B cell (primary cell): ENCODE data around the gene IGF1R. TPM values are rescaled to one million over a fixed set of nuclear protein-coding genes. Genes with fewer than 3 reads are reported as not detected.

Experiments used
- ATAC-seq: fragments of 200-7000 bp; cut with Tn5 transposase; one replicate; pipeline ENCODE4 v1.10.0; 2021; ENCODE audit warnings: low read depth, mild to moderate bottlenecking, moderate number of reproducible peaks, moderate library complexity
- CTCF ChIA-PET: fragments of 350-600 bp; sonication (Branson Sonifier 250); formaldehyde crosslinking; loops from one replicate; lab custom pipeline; 2021; ENCODE audit warnings: antibody characterized with exemption, inconsistent platforms; lab: Charles Lee
- POLR2A ChIA-PET: fragments of 350-600 bp; sonication (Branson Sonifier 250); formaldehyde crosslinking; loops from one replicate; lab custom pipeline; 2021; ENCODE audit warnings: antibody characterized with exemption; lab: Charles Lee
- DNase-seq: peaks from one replicate; pipeline ENCODE4 v3.0.0; 2013
- H2AFZ ChIP-seq: 2 replicates; pipeline ENCODE4 v1.6.1; 2012; ENCODE audit warnings: mild to moderate bottlenecking, low read depth, low read length; ENCODE audit not compliant: insufficient read depth, poor library complexity, severe bottlenecking
- H3K27ac ChIP-seq, 2 donors: 1 replicate in 1 of 2; 2 replicates in 1 of 2; pipeline ENCODE4 v1.5.1; 2012 to 2013; ENCODE audit warnings: low read length in 2 of 2, mild to moderate bottlenecking in 2 of 2, moderate library complexity in 1 of 2
- H3K27me3 ChIP-seq, 4 experiments: fragments of 200-600 bp in 1 of 4; sonication (generic) in 1 of 4; replicated peaks in 1 of 4; 1 replicate in 2 of 4; 2 replicates in 2 of 4; pipeline versions ENCODE4 v1.6.1 to v1.7.0; 2013 to 2016; ENCODE audit warnings: low read length in 3 of 4, mild to moderate bottlenecking in 2 of 4, mixed read lengths in 1 of 4, moderate library complexity in 1 of 4; ENCODE audit not compliant: insufficient read depth in 4 of 4, control insufficient read depth in 3 of 4; ENCODE audit errors: control extremely low read depth in 1 of 4
- H3K36me3 ChIP-seq, 2 experiments: replicated peaks in 1 of 2; 1 replicate in 1 of 2; 2 replicates in 1 of 2; pipeline versions ENCODE4 v1.6.1 to v1.7.1; 2013; ENCODE audit warnings: low read length in 1 of 2; ENCODE audit not compliant: insufficient read depth in 2 of 2, control insufficient read depth in 1 of 2; ENCODE audit errors: control extremely low read depth in 1 of 2, extremely low read depth in 1 of 2
- H3K4me1 ChIP-seq, 2 donors: fragments of 200-600 bp in 1 of 2; sonication (generic) in 1 of 2; 1 replicate in 1 of 2; 2 replicates in 1 of 2; pipeline versions ENCODE4 v1.5.1 to v1.6.1; 2013 to 2017; ENCODE audit warnings: low read length in 2 of 2; ENCODE audit not compliant: control insufficient read depth in 2 of 2, insufficient read depth in 2 of 2
- H3K4me2 ChIP-seq: replicated peaks from 2 replicates; pipeline ENCODE3; 2012; ENCODE audit warnings: mild to moderate bottlenecking, low read depth, low read length; ENCODE audit not compliant: poor library complexity, severe bottlenecking
- H3K4me3 ChIP-seq, 5 experiments: fragments of 200-600 bp in 1 of 5; sonication (generic) in 1 of 5; 1 replicate in 3 of 5; 2 replicates in 2 of 5; pipeline versions ENCODE4 v1.5.1 to v1.7.0; 2011 to 2016; ENCODE audit warnings: low read length in 4 of 5, mild to moderate bottlenecking in 4 of 5, low read depth in 2 of 5, control low read depth in 1 of 5, moderate library complexity in 1 of 5; ENCODE audit not compliant: insufficient read depth in 1 of 5; ENCODE audit errors: control extremely low read depth in 1 of 5, extremely low read depth in 1 of 5
- H3K79me2 ChIP-seq: fragments of 200-600 bp; sonication (generic); one replicate; pipeline ENCODE4 v1.6.0; 2016; ENCODE audit warnings: low read length; ENCODE audit not compliant: control insufficient read depth, insufficient read depth
- H3K9ac ChIP-seq: fragments of 200-600 bp; sonication (generic); 2 replicates; pipeline ENCODE4 v1.6.1; 2017; ENCODE audit warnings: mild to moderate bottlenecking, low read length, moderate library complexity
- H3K9me3 ChIP-seq, 3 donors: one replicate each; pipeline versions ENCODE4 v1.6.1 to v1.7.1; 2013; ENCODE audit warnings: low read length in 2 of 3; ENCODE audit not compliant: control insufficient read depth in 2 of 3, insufficient read depth in 1 of 3; ENCODE audit errors: control extremely low read depth in 1 of 3
- H4K20me1 ChIP-seq: 2 replicates; pipeline ENCODE4 v1.6.0; 2012; ENCODE audit warnings: mild to moderate bottlenecking, low read length; ENCODE audit not compliant: insufficient read depth, control insufficient read depth, poor library complexity, severe bottlenecking
- H3K27ac Mint-ChIP-seq: one replicate; pipeline ENCODE4 v1.8.0; 2021; ENCODE audit warnings: mixed read lengths
- H3K27me3 Mint-ChIP-seq: one replicate; pipeline ENCODE4 v1.8.0; 2021; ENCODE audit warnings: mixed read lengths
- H3K4me1 Mint-ChIP-seq: one replicate; pipeline ENCODE4 v1.8.0; 2021; ENCODE audit warnings: mixed read lengths
- H3K4me3 Mint-ChIP-seq: one replicate; pipeline ENCODE4 v1.8.0; 2021; ENCODE audit warnings: mixed read lengths
- H3K9me3 Mint-ChIP-seq: one replicate; pipeline ENCODE4 v1.8.0; 2022; ENCODE audit warnings: mixed read lengths; ENCODE audit not compliant: insufficient read depth
- EZH2 ChIP-seq: IDR thresholded peaks from 2 replicates; pipeline ENCODE4 v1.6.1; 2012; ENCODE audit warnings: borderline replicate concordance, low read depth, mild to moderate bottlenecking, moderate library complexity, low read length; ENCODE audit not compliant: insufficient read depth, poor library complexity, severe bottlenecking
- WGBS: methylation state at CpG from one replicate; pipeline ENCODE4 v1.1.5; 2013; ENCODE audit warnings: missing lambda C conversion rate; ENCODE audit not compliant: insufficient coverage; 5-methylcytosine and 5-hydroxymethylcytosine counted together
- intact Hi-C: fragments of 100-400 bp; cut with micrococcal nuclease; formaldehyde crosslinking; loops from one replicate; pipeline ENCODE4 v1.10.0; 2022
- polyA plus RNA-seq: library from polyadenylated mRNA; depleted of rRNA; stranded (reverse); fragments of >200 nt; gene quantifications from 2 replicates; pipeline ENCODE4 v1.2.3, GENCODE V29; 2012
- total RNA-seq, 2 donors: library from RNA; stranded (reverse); fragments of 120-200 nt in 1 of 2; gene quantifications; 1 replicate in 1 of 2; 2 replicates in 1 of 2; pipeline versions ENCODE4 v1.2.3 to v1.2.4, GENCODE V29; 2013 to 2022
- TF ChIP-seq, protein P1 (sequence below): fragments of 200-600 bp; IDR thresholded peaks from one replicate; pipeline ENCODE4 v1.8.0; 2022; ENCODE audit warnings: antibody characterized with exemption, mild to moderate bottlenecking

The IGF1R gene
- total and polyA plus RNA-seq, 2 donors (not counting 1 experiment from before 2014, with no cell fraction given) = 5.4 to 23.1 TPM

DNA sequence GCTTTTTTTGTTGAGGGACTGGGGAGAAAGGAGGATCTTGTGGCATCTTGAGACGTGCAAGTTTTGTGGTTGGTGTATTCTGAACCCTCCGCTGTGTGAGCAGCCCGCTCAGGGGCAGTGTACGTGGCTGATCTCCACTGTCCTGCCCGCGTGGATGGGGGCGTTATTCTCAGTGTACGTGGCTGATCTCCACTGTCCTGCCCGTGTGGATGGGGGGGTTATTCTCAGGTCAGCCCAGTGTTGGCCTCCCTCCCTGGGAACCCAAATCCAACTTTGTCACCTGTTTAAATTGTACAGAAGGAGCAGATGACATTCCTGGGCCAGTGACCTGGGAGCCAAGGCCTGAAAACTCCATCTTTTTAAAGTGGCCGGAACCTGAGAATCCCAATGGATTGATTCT, 275.2 kb downstream of the IGF1R start:
- H3K4me1 ChIP-seq = no peaks in the 10 kb centered on the region
- WGBS = 100% methylated on average over 6 of the region's 10 CpGs
- no peak overlapping the region for H3K4me2 ChIP-seq
- no peak overlapping the region for H3K4me3 ChIP-seq
- ChIA-PET CTCF (no interaction called here), POLR2A (no interaction called here)
- Mint-ChIP-seq H3K4me3 (no peak overlapping the region), H3K4me1 (no peaks in the 10 kb centered on the region), H3K27me3 (no peaks in the 10 kb centered on the region), H3K27ac (no peak overlapping the region), H3K9me3 (no peaks in the 10 kb centered on the region)
- DNase-seq (no peak), ATAC-seq (no peak)
- H2AFZ ChIP-seq = no peak overlapping the region
- no peak overlapping the region for H3K27ac ChIP-seq
- no peak overlapping the region for H3K9ac ChIP-seq
- H3K27me3 ChIP-seq = no peaks in the 10 kb centered on the region
- TF ChIP-seq EZH2 = no peak
- TF ChIP-seq, protein P1, sequence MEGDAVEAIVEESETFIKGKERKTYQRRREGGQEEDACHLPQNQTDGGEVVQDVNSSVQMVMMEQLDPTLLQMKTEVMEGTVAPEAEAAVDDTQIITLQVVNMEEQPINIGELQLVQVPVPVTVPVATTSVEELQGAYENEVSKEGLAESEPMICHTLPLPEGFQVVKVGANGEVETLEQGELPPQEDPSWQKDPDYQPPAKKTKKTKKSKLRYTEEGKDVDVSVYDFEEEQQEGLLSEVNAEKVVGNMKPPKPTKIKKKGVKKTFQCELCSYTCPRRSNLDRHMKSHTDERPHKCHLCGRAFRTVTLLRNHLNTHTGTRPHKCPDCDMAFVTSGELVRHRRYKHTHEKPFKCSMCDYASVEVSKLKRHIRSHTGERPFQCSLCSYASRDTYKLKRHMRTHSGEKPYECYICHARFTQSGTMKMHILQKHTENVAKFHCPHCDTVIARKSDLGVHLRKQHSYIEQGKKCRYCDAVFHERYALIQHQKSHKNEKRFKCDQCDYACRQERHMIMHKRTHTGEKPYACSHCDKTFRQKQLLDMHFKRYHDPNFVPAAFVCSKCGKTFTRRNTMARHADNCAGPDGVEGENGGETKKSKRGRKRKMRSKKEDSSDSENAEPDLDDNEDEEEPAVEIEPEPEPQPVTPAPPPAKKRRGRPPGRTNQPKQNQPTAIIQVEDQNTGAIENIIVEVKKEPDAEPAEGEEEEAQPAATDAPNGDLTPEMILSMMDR = no peak
- no peaks in the 10 kb centered on the region for H3K9me3 ChIP-seq
- H3K79me2 ChIP-seq = no peaks in the 10 kb centered on the region
- intact Hi-C loops = no loop called here
- peaks cover 2 to 16% of the 10 kb centered on the region in 2 experiments for H3K36me3 ChIP-seq
- no peaks in the 10 kb centered on the region for H4K20me1 ChIP-seq

GRCh38 chr15:98924401-98925049, 276.2 kb downstream of the IGF1R start:
- intact Hi-C loops = no loop called here
- ChIA-PET CTCF (no interaction called here), POLR2A (no interaction called here)
- H3K9me3 ChIP-seq = no peaks in the 10 kb centered on the region
- H3K4me1 Mint-ChIP-seq = no peaks in the 10 kb centered on the region
- H3K4me2 ChIP-seq = no peak overlapping the region
- H3K27ac Mint-ChIP-seq = no peak overlapping the region
- DNase-seq (no peak), ATAC-seq (no peak)
- no peak overlapping the region for H3K4me3 ChIP-seq
- H3K9ac ChIP-seq = no peak overlapping the region
- peaks cover 2 to 16% of the 10 kb centered on the region in 2 experiments for H3K36me3 ChIP-seq
- WGBS = 89% methylated on average over 10 of the region's 11 CpGs
- H3K27me3 ChIP-seq = no peaks in the 10 kb centered on the region
- no peaks in the 10 kb centered on the region for H3K27me3 Mint-ChIP-seq
- no peak overlapping the region for H2AFZ ChIP-seq
- no peaks in the 10 kb centered on the region for H4K20me1 ChIP-seq
- H3K9me3 Mint-ChIP-seq = no peaks in the 10 kb centered on the region
- H3K4me1 ChIP-seq = no peaks in the 10 kb centered on the region
- H3K27ac ChIP-seq = no peak overlapping the region
- TF ChIP-seq EZH2 = no peak
- TF ChIP-seq, protein P1 = no peak
- no peak overlapping the region for H3K4me3 Mint-ChIP-seq
- no peaks in the 10 kb centered on the region for H3K79me2 ChIP-seq
